ENCODE measurements around the gene CEP164. TPM values are rescaled to one million over a fixed set of nuclear protein-coding genes. Genes with fewer than 3 reads are reported as not detected.

The CEP164 gene
- total RNA-seq, 1 experiment from 2014 or later: 33.9 TPM

GRCh38 chr11:117407016-117407415 is 79.4 kb downstream of the CEP164 start:
- H3K4me2 ChIP-seq: no peak overlapping the region
- H3K27me3 ChIP-seq (ENCODE audit: insufficient read depth, low read depth): no peaks in the 10 kb centered on the region
- no peak for DNase-seq
- H4K20me1 ChIP-seq (ENCODE audit: insufficient read depth): no peaks in the 10 kb centered on the region
- no peak for TF ChIP-seq CTCF (conservative IDR thresholded peaks at IDR 0.05)
- no peak for TF ChIP-seq EZH2 (IDR thresholded peaks at IDR 0.05; ENCODE audit: low read depth)
- ChIA-PET POLR2A (ENCODE audit: unreplicated experiment) (no interaction called here), CTCF (no interaction called here)
- no peaks in the 10 kb centered on the region for H3K9me2 ChIP-seq (ENCODE audit: insufficient read depth)
- BruUV-seq (replicated peaks): no TSS peak
- H2AFZ ChIP-seq: no peak overlapping the region
- peaks cover 15% of the 10 kb centered on the region for H3K9me3 ChIP-seq (ENCODE audit: insufficient read depth, low read depth)
- intact Hi-C loops (cut with micrococcal nuclease; ENCODE audit: unreplicated experiment): no loop called here
- no peak overlapping the region for H3K27ac ChIP-seq
- no peaks in the 10 kb centered on the region for H3F3A ChIP-seq (ENCODE audit: insufficient read depth, low read depth)
- H3K4me1 ChIP-seq (replicated peaks; ENCODE audit: insufficient read depth): no peaks in the 10 kb centered on the region
- peaks cover 20% of the 10 kb centered on the region for H3K36me3 ChIP-seq (ENCODE audit: low read depth)
- no peaks in the 10 kb centered on the region for H3K79me2 ChIP-seq (ENCODE audit: low read depth)
- H3K4me3 ChIP-seq: no peak overlapping the region

DNA sequence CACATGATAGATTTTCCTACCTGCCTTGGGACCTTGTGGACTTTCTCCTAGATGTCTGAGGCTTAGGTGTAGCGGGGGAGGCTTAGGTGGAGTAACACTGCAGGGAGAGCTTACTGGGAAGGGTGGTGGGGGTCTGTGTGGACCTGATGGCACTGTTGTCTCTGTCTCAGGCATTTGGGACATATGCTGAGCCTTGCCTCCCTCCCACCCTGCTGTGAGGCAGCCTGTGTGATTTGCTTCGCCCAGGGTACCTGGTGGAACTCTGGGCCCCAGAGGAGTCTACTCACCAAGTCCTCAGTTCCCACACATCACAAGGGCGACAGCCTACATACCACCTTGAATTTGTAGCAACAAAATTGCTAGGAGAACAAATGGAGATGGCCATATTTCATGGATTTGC is 80.7 kb downstream of the CEP164 start:
- Histone ChIP-seq H3K36me3 (ENCODE audit: low read depth) (peaks cover 20% of the 10 kb centered on the region), H3K27me3 (ENCODE audit: insufficient read depth, low read depth) (no peaks in the 10 kb centered on the region)
- CTCF ChIA-PET: no interaction called here

DNA sequence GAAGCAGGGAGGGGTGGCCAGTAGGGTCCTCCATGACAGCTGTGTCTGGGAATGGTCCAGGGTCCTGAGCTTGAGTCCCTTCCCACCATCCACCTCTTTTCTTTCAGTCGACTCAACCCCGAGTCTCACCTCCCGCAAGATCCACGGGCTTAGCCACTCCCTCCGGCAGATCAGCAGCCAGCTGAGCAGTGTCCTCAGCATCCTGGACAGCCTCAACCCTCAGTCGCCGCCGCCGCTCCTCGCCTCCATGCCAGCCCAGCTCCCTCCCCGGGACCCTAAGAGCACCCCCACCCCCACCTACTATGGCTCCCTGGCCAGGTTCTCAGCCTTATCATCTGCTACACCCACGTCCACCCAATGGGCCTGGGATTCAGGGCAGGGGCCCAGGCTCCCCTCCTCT is 81.9 kb downstream of the CEP164 start:
- TF ChIP-seq CTCF (conservative IDR thresholded peaks at IDR 0.05): no peak
- no peak for TF ChIP-seq EZH2 (IDR thresholded peaks at IDR 0.05; ENCODE audit: low read depth)
- Histone ChIP-seq H3K79me2 (ENCODE audit: low read depth) (no peaks in the 10 kb centered on the region), H3K4me3 (no peak overlapping the region), H3K4me2 (no peak overlapping the region), H3K9me3 (ENCODE audit: insufficient read depth, low read depth) (peaks cover 15% of the 10 kb centered on the region), H4K20me1 (ENCODE audit: insufficient read depth) (no peaks in the 10 kb centered on the region), H3K27me3 (ENCODE audit: insufficient read depth, low read depth) (no peaks in the 10 kb centered on the region), H3K4me1 (replicated peaks; ENCODE audit: insufficient read depth) (no peaks in the 10 kb centered on the region), H3K36me3 (ENCODE audit: low read depth) (peaks cover 13% of the 10 kb centered on the region), H2AFZ (no peak overlapping the region), H3K9me2 (ENCODE audit: insufficient read depth) (no peaks in the 10 kb centered on the region), H3K27ac (no peak overlapping the region), H3F3A (ENCODE audit: insufficient read depth, low read depth) (no peaks in the 10 kb centered on the region)
- BruUV-seq (replicated peaks): no TSS peak
- POLR2A ChIA-PET (ENCODE audit: unreplicated experiment): no interaction called here
- intact Hi-C loops (cut with micrococcal nuclease; ENCODE audit: unreplicated experiment): no loop called here
- DNase-seq: no peak
- CTCF ChIA-PET: no interaction called here

More for the DNA sequence above, 80.7 kb downstream of the CEP164 start:
- DNase-seq: no peak
- no peaks in the 10 kb centered on the region for H3K4me1 ChIP-seq (replicated peaks; ENCODE audit: insufficient read depth)
- POLR2A ChIA-PET (ENCODE audit: unreplicated experiment): no interaction called here
- BruUV-seq (replicated peaks): no TSS peak
- H3K4me3 ChIP-seq: no peak overlapping the region
- no peaks in the 10 kb centered on the region for H4K20me1 ChIP-seq (ENCODE audit: insufficient read depth)
- H3K79me2 ChIP-seq (ENCODE audit: low read depth): no peaks in the 10 kb centered on the region
- H3F3A ChIP-seq (ENCODE audit: insufficient read depth, low read depth): no peaks in the 10 kb centered on the region
- peaks cover 15% of the 10 kb centered on the region for H3K9me3 ChIP-seq (ENCODE audit: insufficient read depth, low read depth)
- intact Hi-C loops (cut with micrococcal nuclease; ENCODE audit: unreplicated experiment): no loop called here
- no peak overlapping the region for H2AFZ ChIP-seq
- TF ChIP-seq CTCF (conservative IDR thresholded peaks at IDR 0.05) (no peak), EZH2 (IDR thresholded peaks at IDR 0.05; ENCODE audit: low read depth) (no peak)
- no peak overlapping the region for H3K27ac ChIP-seq
- no peak overlapping the region for H3K4me2 ChIP-seq
- H3K9me2 ChIP-seq (ENCODE audit: insufficient read depth): no peaks in the 10 kb centered on the region
